ENCODE data around the gene SLC4A4.

SLC4A4 gene

DNA sequence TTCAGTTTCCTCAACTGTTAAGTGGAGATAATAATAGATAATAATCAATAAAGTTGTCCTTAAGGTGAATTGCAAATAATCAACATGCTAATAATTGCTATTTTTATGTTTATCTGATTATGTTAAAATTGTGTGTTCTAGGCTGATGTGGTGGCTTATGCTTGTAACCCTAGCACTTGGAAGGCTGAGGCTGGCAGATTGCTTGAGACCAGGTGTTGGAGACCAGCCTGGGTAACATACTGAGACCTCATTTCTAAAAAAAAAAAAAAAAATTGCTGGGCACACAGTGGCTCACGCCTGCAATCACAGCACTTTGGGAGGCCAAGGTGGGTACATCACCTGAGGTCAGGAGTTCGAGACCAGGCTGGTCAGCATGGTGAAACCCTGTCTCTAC is 269.9 kb downstream of the SLC4A4 start:
- DNase-seq = no peak

DNA sequence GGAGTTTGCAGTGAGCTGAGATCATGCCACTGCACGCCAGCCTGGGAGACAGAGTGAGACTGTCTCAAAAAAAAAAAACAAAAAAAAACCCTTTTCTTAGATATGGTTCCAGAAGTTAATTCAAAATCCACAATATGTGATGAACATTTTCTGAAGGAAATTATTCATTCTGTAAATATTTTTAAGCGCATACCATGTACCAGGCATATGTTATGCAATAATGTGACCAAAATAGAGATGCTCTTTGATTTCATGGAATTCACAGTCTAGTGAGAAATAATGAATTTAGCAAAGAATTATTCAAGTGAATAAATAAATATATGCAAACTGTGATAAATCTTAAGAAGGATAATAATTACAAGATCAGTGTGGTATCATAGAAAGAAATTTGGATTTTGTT is 270.3 kb downstream of the SLC4A4 start:
- DNase-seq = peak; percentile 13

DNA sequence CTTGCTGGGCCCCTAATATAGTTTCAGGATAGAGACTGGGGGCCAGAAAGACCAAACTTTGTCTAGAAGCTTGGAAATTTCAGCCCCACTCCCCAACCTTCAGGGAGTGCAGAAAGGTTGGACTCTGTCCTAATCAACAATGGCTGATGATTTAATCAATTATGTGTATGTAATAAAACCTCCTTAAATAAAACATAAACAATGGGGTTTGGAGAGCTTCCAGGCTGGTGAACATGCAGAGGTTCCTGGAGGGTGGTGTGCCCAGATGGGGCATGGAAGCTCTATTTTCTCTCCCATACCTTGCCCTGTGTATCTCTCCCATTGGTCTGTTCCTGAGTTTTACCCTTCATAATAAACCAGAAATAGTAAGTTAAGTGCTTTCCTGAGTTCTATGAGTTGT is 270.8 kb downstream of the SLC4A4 start:
- DNase-seq = no peak

DNA sequence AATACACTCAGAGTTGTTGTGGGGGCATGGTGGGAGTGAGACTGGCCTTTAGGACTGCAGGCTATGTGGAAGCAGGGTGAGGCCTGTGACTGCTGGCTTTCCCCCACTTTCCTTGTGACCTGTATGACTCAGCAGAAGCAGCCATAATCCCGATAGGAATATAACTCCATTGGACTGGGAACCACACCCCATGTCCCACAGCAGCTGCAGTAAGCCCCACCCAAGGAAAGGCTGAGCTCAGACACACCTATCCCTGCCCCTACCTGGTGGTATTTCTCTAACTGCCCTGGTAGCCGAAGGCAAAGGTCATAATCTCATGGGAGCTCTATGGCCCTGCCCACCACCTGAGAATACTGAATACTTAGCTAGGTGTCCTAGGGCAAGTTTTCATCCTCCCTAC is 275.8 kb downstream of the SLC4A4 start:
- DNase-seq = no peak

DNA sequence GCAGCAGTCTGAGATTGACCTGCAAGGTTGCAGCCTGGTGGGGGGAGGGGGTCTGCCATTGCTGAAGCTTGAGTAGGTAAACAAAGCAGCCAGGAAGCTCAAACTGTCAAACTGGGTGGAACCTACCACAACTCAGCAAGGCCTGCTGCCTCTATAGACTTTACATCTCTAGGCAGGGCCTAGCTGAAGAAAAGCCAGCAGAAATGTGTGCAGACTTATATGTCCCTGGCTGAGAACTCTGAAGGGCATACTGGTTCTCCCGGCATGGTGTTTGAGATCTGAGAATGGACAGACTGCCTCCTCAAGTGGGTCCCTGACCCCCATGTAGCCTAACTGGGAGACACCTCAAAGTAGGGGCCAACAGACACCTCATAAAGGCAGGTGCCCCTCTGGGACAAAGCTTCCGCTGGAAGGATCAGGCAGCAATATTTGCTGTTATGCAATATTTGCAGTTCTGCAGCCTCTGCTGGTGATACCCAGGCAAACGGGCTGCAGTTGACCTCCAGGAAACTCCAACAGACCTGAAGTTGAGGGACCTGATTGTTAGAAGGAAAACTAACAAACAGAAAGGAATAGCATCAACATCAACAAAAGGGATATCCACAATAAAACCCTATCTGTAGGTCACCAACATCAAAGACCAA is 277.5 kb downstream of the SLC4A4 start:
- DNase-seq = no peak

Data from fibroblast of skin of right quadriceps (primary cell).